ENCODE measurements around the gene GNL3L.

DNA sequence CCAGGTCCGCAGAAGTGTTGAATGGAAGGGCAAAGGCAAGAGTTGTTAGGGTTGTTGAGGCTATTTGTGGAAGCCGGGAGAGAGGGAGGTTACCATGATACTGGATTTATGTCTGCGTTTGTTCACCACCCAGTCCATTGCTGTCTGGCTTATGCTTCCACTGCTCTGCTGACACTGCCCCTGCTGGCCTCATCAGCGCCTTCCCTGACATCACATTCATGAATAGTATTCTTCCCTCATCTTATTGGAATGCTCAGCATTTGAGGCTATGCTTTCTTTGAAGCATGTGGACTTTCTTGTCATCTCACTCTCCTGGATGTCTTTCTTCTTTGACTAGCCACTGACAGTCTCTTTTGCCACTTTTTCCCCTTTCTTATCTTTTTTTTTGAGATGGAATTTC is 10.3 kb downstream of the GNL3L start:
- TF ChIP-seq, protein P1, sequence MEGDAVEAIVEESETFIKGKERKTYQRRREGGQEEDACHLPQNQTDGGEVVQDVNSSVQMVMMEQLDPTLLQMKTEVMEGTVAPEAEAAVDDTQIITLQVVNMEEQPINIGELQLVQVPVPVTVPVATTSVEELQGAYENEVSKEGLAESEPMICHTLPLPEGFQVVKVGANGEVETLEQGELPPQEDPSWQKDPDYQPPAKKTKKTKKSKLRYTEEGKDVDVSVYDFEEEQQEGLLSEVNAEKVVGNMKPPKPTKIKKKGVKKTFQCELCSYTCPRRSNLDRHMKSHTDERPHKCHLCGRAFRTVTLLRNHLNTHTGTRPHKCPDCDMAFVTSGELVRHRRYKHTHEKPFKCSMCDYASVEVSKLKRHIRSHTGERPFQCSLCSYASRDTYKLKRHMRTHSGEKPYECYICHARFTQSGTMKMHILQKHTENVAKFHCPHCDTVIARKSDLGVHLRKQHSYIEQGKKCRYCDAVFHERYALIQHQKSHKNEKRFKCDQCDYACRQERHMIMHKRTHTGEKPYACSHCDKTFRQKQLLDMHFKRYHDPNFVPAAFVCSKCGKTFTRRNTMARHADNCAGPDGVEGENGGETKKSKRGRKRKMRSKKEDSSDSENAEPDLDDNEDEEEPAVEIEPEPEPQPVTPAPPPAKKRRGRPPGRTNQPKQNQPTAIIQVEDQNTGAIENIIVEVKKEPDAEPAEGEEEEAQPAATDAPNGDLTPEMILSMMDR (IDR thresholded peaks at IDR 0.05), result no peak
- no peak for TF ChIP-seq POLR2A (IDR thresholded peaks at IDR 0.05)

All from body of pancreas (tissue), 4 donors.